A549 (cell line): Measurements from ENCODE around the gene ITGB1BP1. TPM values are rescaled to one million over a fixed set of nuclear protein-coding genes. Genes with fewer than 3 reads are reported as not detected.

Experiments
- ATAC-seq, 2 experiments: fragments of 200-7000 bp in 1 of 2; fragments of >200 bp in 1 of 2; cut with Nextera tagmentation in 1 of 2; cut with Tn5 transposase in 1 of 2; 3 replicates each; pipeline versions ENCODE4 v1.8.0 to v1.9.1; 2018 to 2020; ENCODE audit warnings: mild to moderate bottlenecking in 1 of 2, moderate library complexity in 1 of 2
- CTCF ChIA-PET: fragments of 300-600 bp; sonication (Branson Sonifier 250); formaldehyde crosslinking; extraction: SDS; loops from one replicate; lab custom pipeline; 2021; ENCODE audit warnings: antibody characterized with exemption, inconsistent platforms; lab: Yijun Ruan, JAX
- POLR2A ChIA-PET: fragments of 350-600 bp; formaldehyde crosslinking; extraction: SDS; loops from one replicate; lab custom pipeline; 2021; ENCODE audit warnings: antibody characterized with exemption, inconsistent platforms; lab: Yijun Ruan, JAX
- DNase-seq, 2 experiments: peaks; one replicate each; pipeline versions ENCODE4 v3.0.0 to v3.0.0-alpha.2; 2011 to 2016; ENCODE audit warnings: low read depth in 1 of 2, low spot score in 1 of 2
- FAIRE-seq: peaks from 2 replicates; lab custom pipeline; 2011; peaks lifted over from hg19 to GRCh38; lab: Jason Lieb, UNC
- H3K27ac ChIP-seq, 2 experiments: fragments of >200 bp; sonication (Bioruptor Twin); formaldehyde crosslinking; 3 replicates each; pipeline ENCODE4 v1.5.1; 2016 to 2017
- H3K4me1 ChIP-seq: fragments of >200 bp; sonication (Bioruptor Twin); formaldehyde crosslinking; 3 replicates; pipeline ENCODE4 v1.6.1; 2016
- H3K4me2 ChIP-seq: fragments of >200 bp; sonication (Bioruptor Twin); formaldehyde crosslinking; 3 replicates; pipeline ENCODE4 v1.6.1; 2016
- H3K4me3 ChIP-seq: fragments of >200 bp; sonication (Bioruptor Twin); formaldehyde crosslinking; 3 replicates; pipeline ENCODE4 v1.5.1; 2016
- H3K9me3 ChIP-seq: fragments of >200 bp; sonication (Bioruptor Twin); formaldehyde crosslinking; 3 replicates; pipeline ENCODE4 v1.6.1; 2016
- E2F6 ChIP-seq: IDR thresholded peaks from 2 replicates; pipeline ENCODE4 v1.6.1; 2012; ENCODE audit warnings: low read depth, borderline replicate concordance
- ELK1 ChIP-seq: fragments of 150-350 bp; IDR thresholded peaks from 2 replicates; pipeline ENCODE4 v1.6.1; 2014; ENCODE audit warnings: low read depth, mild to moderate bottlenecking, low read length
- ESRRA ChIP-seq: fragments of 150-350 bp; IDR thresholded peaks from 2 replicates; pipeline ENCODE4 v1.6.1; 2014; ENCODE audit warnings: mild to moderate bottlenecking, low read length, borderline replicate concordance
- FOSB ChIP-seq: fragments of 250-450 bp; sonication (Bioruptor Pico); IDR thresholded peaks from 2 replicates; pipeline ENCODE4 v1.5.0; 2020; ENCODE audit warnings: mild to moderate bottlenecking, moderate library complexity
- GATA3 ChIP-seq: IDR thresholded peaks from 2 replicates; pipeline ENCODE4 v1.6.1; 2012; ENCODE audit warnings: borderline replicate concordance
- HEYL ChIP-seq: fragments of 250-450 bp; sonication (Bioruptor Pico); IDR thresholded peaks from 2 replicates; pipeline ENCODE4 v1.8.0; 2021; ENCODE audit warnings: mild to moderate bottlenecking, moderate library complexity
- HOXA7 ChIP-seq: fragments of 250-450 bp; sonication (Bioruptor Pico); IDR thresholded peaks from 2 replicates; pipeline ENCODE4 v1.5.0; 2020; ENCODE audit warnings: mild to moderate bottlenecking, moderate library complexity
- HOXB5 ChIP-seq: fragments of 250-450 bp; sonication (Bioruptor Pico); IDR thresholded peaks from 2 replicates; pipeline ENCODE4 v1.5.0; 2020; ENCODE audit warnings: mild to moderate bottlenecking, moderate library complexity
- JUN ChIP-seq, 2 experiments: fragments of >200 bp; sonication (Bioruptor Twin); formaldehyde crosslinking; IDR thresholded peaks; 2 replicates in 1 of 2; 3 replicates in 1 of 2; pipeline ENCODE4 v1.6.1; 2016 to 2017
- JUNB ChIP-seq: fragments of >200 bp; sonication (Bioruptor Twin); formaldehyde crosslinking; IDR thresholded peaks from 2 replicates; pipeline ENCODE4 v1.6.1; 2016
- KDM1A ChIP-seq: fragments of 200-600 bp; sonication (generic); IDR thresholded peaks from 2 replicates; pipeline ENCODE4 v1.6.1; 2016; ENCODE audit warnings: low read depth, mild to moderate bottlenecking
- KDM5A ChIP-seq: fragments of 200-600 bp; sonication (generic); IDR thresholded peaks from 2 replicates; pipeline ENCODE4 v1.6.1; 2016; ENCODE audit warnings: antibody characterized with exemption, mild to moderate bottlenecking
- MAFK ChIP-seq: fragments of 450-650 bp; IDR thresholded peaks from 2 replicates; pipeline ENCODE4 v1.6.1; 2014; ENCODE audit not compliant: partially characterized antibody
- MYC ChIP-seq: IDR thresholded peaks from 2 replicates; pipeline ENCODE4 v1.6.1; 2012; ENCODE audit warnings: mild to moderate bottlenecking, inconsistent platforms, low read length, improper control_type of control experiment, borderline replicate concordance
- NPAS2 ChIP-seq: fragments of 250-450 bp; sonication (Bioruptor Pico); IDR thresholded peaks from 2 replicates; pipeline ENCODE4 v1.8.0; 2022; ENCODE audit warnings: mild to moderate bottlenecking, moderate library complexity, borderline replicate concordance
- NR3C1 ChIP-seq: fragments of >200 bp; sonication (Bioruptor Twin); formaldehyde crosslinking; IDR thresholded peaks from 3 replicates; pipeline ENCODE4 v1.6.1; 2017
- PHF8 ChIP-seq: fragments of 200-600 bp; sonication (generic); IDR thresholded peaks from 2 replicates; pipeline ENCODE4 v1.6.1; 2016; ENCODE audit warnings: low read depth, mild to moderate bottlenecking, antibody characterized with exemption, moderate library complexity, borderline replicate concordance
- POLR2A ChIP-seq: IDR thresholded peaks from 2 replicates; pipeline ENCODE4 v1.6.1; 2012; ENCODE audit warnings: mild to moderate bottlenecking, low read length
- RAD21 ChIP-seq, 2 experiments: fragments of >200 bp in 1 of 2; sonication (Bioruptor Twin) in 1 of 2; formaldehyde crosslinking in 1 of 2; IDR thresholded peaks in 1 of 2; conservative IDR thresholded peaks in 1 of 2; 2 replicates in 1 of 2; 3 replicates in 1 of 2; pipeline ENCODE4 v1.6.1; 2012 to 2018; ENCODE audit warnings: inconsistent platforms in 1 of 2
- RCOR1 ChIP-seq: fragments of 150-350 bp; IDR thresholded peaks from 2 replicates; pipeline ENCODE4 v1.6.1; 2014; ENCODE audit warnings: antibody characterized with exemption, low read length, low read depth
- REST ChIP-seq: fragments of 200-600 bp; sonication (generic); IDR thresholded peaks from 2 replicates; pipeline ENCODE4 v1.6.1; 2016; ENCODE audit warnings: antibody characterized with exemption, mild to moderate bottlenecking, moderate library complexity
- SMC3 ChIP-seq: fragments of >200 bp; sonication (Bioruptor Twin); formaldehyde crosslinking; IDR thresholded peaks from 3 replicates; pipeline ENCODE4 v1.6.1; 2018; ENCODE audit warnings: inconsistent platforms
- SREBF2 ChIP-seq: fragments of 450-650 bp; IDR thresholded peaks from 2 replicates; pipeline ENCODE4 v1.6.1; 2014; ENCODE audit warnings: mild to moderate bottlenecking, moderate library complexity
- TFCP2L1 ChIP-seq: fragments of 250-450 bp; sonication (Bioruptor Pico); IDR thresholded peaks from 2 replicates; pipeline ENCODE4 v1.5.0; 2021; ENCODE audit warnings: mild to moderate bottlenecking
- USF2 ChIP-seq: fragments of 450-650 bp; IDR thresholded peaks from 2 replicates; pipeline ENCODE4 v1.6.1; 2014; ENCODE audit warnings: antibody characterized with exemption
- WGBS: methylation state at CpG from one replicate; pipeline ENCODE4 v1.1.6; 2017; ENCODE audit errors: missing lambda C conversion rate; 5-methylcytosine and 5-hydroxymethylcytosine counted together
- polyA plus RNA-seq, 4 experiments: library from polyadenylated mRNA; depleted of rRNA in 3 of 4; stranded (reverse); fragments of >200 nt; fragmentation: RNase III in 1 of 4; extraction: RNeasy Plus Mini Kit Qiagen cat#74134 plus additional on column Dnase treatment in 1 of 4; gene quantifications; 2 replicates in 3 of 4; 3 replicates in 1 of 4; pipeline ENCODE4 v1.2.3, GENCODE V29; 2011 to 2017

ITGB1BP1 gene
- polyA plus RNA-seq, 2 of the 4 experiments (the other 2 are of a cell fraction) = 99.3 to 136 TPM

- no peak overlapping the region for H3K27ac ChIP-seq
- H3K9me3 ChIP-seq = no peaks in the 10 kb centered on the region
- FAIRE-seq = no peak
- no peak overlapping the region for H3K4me3 ChIP-seq
- CTCF ChIA-PET = interaction anchor here (0.6 to 2.0 kb wide), 7 partner anchors 9 to 222 kb away, joined by 3 to 11 read pairs (median 4); no protein-coding TSS in a partner anchor
- POLR2A ChIA-PET = no interaction called here
- ATAC-seq = no peak
- WGBS = 91% methylated on average over 4 of the region's 4 CpGs
- H3K4me1 ChIP-seq = no peaks in the 10 kb centered on the region
- TF ChIP-seq E2F6 = no peak
- peak; percentile 57 for TF ChIP-seq MAFK
- H3K4me2 ChIP-seq = no peak overlapping the region
- DNase-seq = no peak
These were observed 59.0 kb downstream of the ITGB1BP1 start for GRCh38 chr2:9364373-9364772.

GRCh38 chr2:9360701-9361100, 62.6 kb downstream of the ITGB1BP1 start:
- CTCF ChIA-PET = interaction anchor here (1.2 to 3.7 kb wide), 4 partner anchors 11 to 218 kb away, joined by 3 to 24 read pairs (median 5); no protein-coding TSS in a partner anchor

GRCh38 chr2:9360110-9360509, 63.2 kb downstream of the ITGB1BP1 start:
- FAIRE-seq (no peak), DNase-seq (no peak), ATAC-seq (no peak)
- WGBS = 94% methylated on average over 1 of the region's 1 CpG
- Histone ChIP-seq H3K4me1 (no peaks in the 10 kb centered on the region), H3K4me2 (no peak overlapping the region), H3K27ac (no peak overlapping the region), H3K9me3 (no peaks in the 10 kb centered on the region), H3K4me3 (no peak overlapping the region)
- POLR2A ChIA-PET = no interaction called here
- TF ChIP-seq PHF8 (no peak), JUNB (no peak), HEYL (CRISPR knock-in tag) (no peak), RCOR1 (no peak), USF2 (no peak), ESRRA (no peak), ELK1 (no peak), GATA3 (no peak), NPAS2 (CRISPR knock-in tag) (no peak), NR3C1 (no peak), REST (no peak), KDM5A (no peak), POLR2A (no peak), SREBF2 (no peak), RAD21 (conservative IDR thresholded peaks at IDR 0.05 in 1 of 2, IDR thresholded peaks at IDR 0.05 in 1 of 2) (no peak), HOXA7 (CRISPR knock-in tag) (no peak), MYC (no peak), HOXB5 (CRISPR knock-in tag) (no peak), KDM1A (no peak), SMC3 (no peak)
- CTCF ChIA-PET = interaction anchor here (1.0 to 3.7 kb wide), 5 partner anchors 12 to 125 kb away, joined by 3 to 24 read pairs (median 4); no protein-coding TSS in a partner anchor

More at GRCh38 chr2:9360701-9361100, 62.6 kb downstream of the ITGB1BP1 start:
- H3K4me2 ChIP-seq = no peak overlapping the region
- TF ChIP-seq FOSB (CRISPR knock-in tag) (no peak), POLR2A (no peak), JUN (IDR thresholded peaks at IDR 0.05) (no peak), TFCP2L1 (CRISPR knock-in tag) (no peak)
- H3K4me1 ChIP-seq = no peaks in the 10 kb centered on the region
- DNase-seq (no peak), FAIRE-seq (no peak), ATAC-seq (no peak)
- POLR2A ChIA-PET = no interaction called here
- H3K27ac ChIP-seq = no peak overlapping the region
- no peaks in the 10 kb centered on the region for H3K9me3 ChIP-seq
- 91% methylated on average over 2 of the region's 2 CpGs for WGBS
- no peak overlapping the region for H3K4me3 ChIP-seq
